Neural cell (in vitro differentiated cells): ENCODE measurements around the gene ADGB. TPM values are rescaled to one million over a fixed set of nuclear protein-coding genes. Genes with fewer than 3 reads are reported as not detected.
"Not testable (repeated sequence)": the region's sequence is repeated elsewhere in the genome, so short reads cannot be mapped to it uniquely, and the experiment has no call there.

Experiments
- H2AFZ ChIP-seq: fragments of 200-600, 300-800 bp; sonication (generic), shearing (Covaris generic); 2 replicates; pipeline ENCODE4 v1.6.0; 2014; ENCODE audit warnings: low read depth, mild to moderate bottlenecking, antibody characterized with exemption, low read length, moderate library complexity
- H3F3A ChIP-seq: fragments of 200-600 bp; shearing (Covaris generic); 2 replicates; pipeline ENCODE4 v1.6.1; 2016; ENCODE audit warnings: mild to moderate bottlenecking, moderate library complexity, mixed read lengths, antibody characterized with exemption, low read length; ENCODE audit not compliant: insufficient read depth, poor library complexity, severe bottlenecking
- H3K27ac ChIP-seq: fragments of 200-600, 300-800 bp; sonication (generic), shearing (Covaris generic); 2 replicates; pipeline ENCODE4 v1.5.1; 2014; ENCODE audit warnings: mild to moderate bottlenecking, low read length, moderate library complexity
- H3K27me3 ChIP-seq: fragments of 300-800, 200-600 bp; sonication (generic), shearing (Covaris generic); 2 replicates; pipeline ENCODE4 v1.6.0; 2014; ENCODE audit warnings: mild to moderate bottlenecking, low read depth, low read length, moderate library complexity; ENCODE audit not compliant: insufficient read depth
- H3K36me3 ChIP-seq: fragments of 300-800, 200-600 bp; sonication (generic), shearing (Covaris generic); 2 replicates; pipeline ENCODE4 v1.5.1; 2014; ENCODE audit warnings: mild to moderate bottlenecking, antibody characterized with exemption, low read length, moderate library complexity; ENCODE audit not compliant: insufficient read depth
- H3K4me2 ChIP-seq: fragments of 300-800, 200-600 bp; sonication (generic), shearing (Covaris generic); 2 replicates; pipeline ENCODE4 v1.6.0; 2014; ENCODE audit warnings: mild to moderate bottlenecking, low read length
- H3K4me3 ChIP-seq: fragments of 300-800, 200-600 bp; sonication (generic), shearing (Covaris generic); 2 replicates; pipeline ENCODE4 v1.5.1; 2014; ENCODE audit warnings: mild to moderate bottlenecking, low read length, moderate library complexity
- H3K79me2 ChIP-seq: fragments of 200-600 bp; shearing (Covaris generic); replicated peaks from 2 replicates; pipeline ENCODE4 v1.6.0; 2014; ENCODE audit warnings: mild to moderate bottlenecking, low read length, moderate library complexity; ENCODE audit not compliant: insufficient read depth
- H3K9ac ChIP-seq: fragments of 300-800, 200-600 bp; sonication (generic), shearing (Covaris generic); 2 replicates; pipeline ENCODE4 v1.6.1; 2016; ENCODE audit warnings: mild to moderate bottlenecking, low read length, mixed read lengths
- H3K9me2 ChIP-seq: fragments of 200-600 bp; shearing (Covaris generic); 2 replicates; pipeline ENCODE4 v1.6.1; 2016; ENCODE audit warnings: mild to moderate bottlenecking, low read length, mixed read lengths; ENCODE audit not compliant: insufficient read depth
- H3K9me3 ChIP-seq: fragments of 200-600, 300-800 bp; sonication (generic), shearing (Covaris generic); 2 replicates; pipeline ENCODE4 v1.6.1; 2016; ENCODE audit warnings: mild to moderate bottlenecking, mixed run types, low read length, moderate library complexity, mixed read lengths
- H4K20me1 ChIP-seq: fragments of 200-600 bp; shearing (Covaris generic); 2 replicates; pipeline ENCODE4 v1.6.1; 2016; ENCODE audit warnings: mild to moderate bottlenecking, mixed run types; ENCODE audit not compliant: insufficient read depth
- CTCF ChIP-seq: fragments of 450-650 bp; IDR thresholded peaks from 2 replicates; pipeline ENCODE4 v1.5.1; 2014; ENCODE audit warnings: antibody characterized with exemption, mild to moderate bottlenecking, moderate library complexity; ENCODE audit not compliant: poor library complexity, severe bottlenecking
- EP300 ChIP-seq: fragments of 450-650 bp; conservative IDR thresholded peaks from 2 replicates; pipeline ENCODE4 v1.6.1; 2014; ENCODE audit warnings: antibody characterized with exemption, mild to moderate bottlenecking, moderate library complexity; ENCODE audit not compliant: poor library complexity, severe bottlenecking
- EZH2 ChIP-seq: fragments of 200-600, 300-800 bp; shearing (Covaris generic), sonication (generic); IDR thresholded peaks from 2 replicates; pipeline ENCODE4 v1.6.1; 2014; ENCODE audit warnings: antibody characterized with exemption, low read length, borderline replicate concordance, mild to moderate bottlenecking; ENCODE audit not compliant: insufficient read depth, poor library complexity, severe bottlenecking
- MXI1 ChIP-seq: fragments of 450-650 bp; conservative IDR thresholded peaks from 2 replicates; pipeline ENCODE4 v1.6.1; 2014; ENCODE audit warnings: antibody characterized with exemption, mild to moderate bottlenecking; ENCODE audit not compliant: poor library complexity, severe bottlenecking
- POLR2AphosphoS5 ChIP-seq: IDR thresholded peaks from 2 replicates; pipeline ENCODE4 v1.6.1; 2012
- RAD21 ChIP-seq: fragments of 450-650 bp; conservative IDR thresholded peaks from 2 replicates; pipeline ENCODE4 v1.6.1; 2014; ENCODE audit warnings: antibody characterized with exemption, mild to moderate bottlenecking, moderate library complexity
- REST ChIP-seq: IDR thresholded peaks from 2 replicates; pipeline ENCODE4 v1.6.1; 2012; ENCODE audit warnings: borderline replicate concordance
- SMC3 ChIP-seq: fragments of 450-650 bp; conservative IDR thresholded peaks from 2 replicates; pipeline ENCODE4 v1.6.1; 2014; ENCODE audit warnings: antibody characterized with exemption, mild to moderate bottlenecking, moderate library complexity; ENCODE audit not compliant: poor library complexity
- TAF1 ChIP-seq: IDR thresholded peaks from 2 replicates; pipeline ENCODE4 v1.6.1; 2012; ENCODE audit warnings: low read depth
- polyA plus RNA-seq: library from polyadenylated mRNA; depleted of rRNA; stranded (reverse); fragments of >200 nt; gene quantifications from 2 replicates; pipeline ENCODE4 v1.2.3, GENCODE V29; 2014

Gene ADGB
- polyA plus RNA-seq, 1 donor from 2014 or later: not detected

GRCh38 chr6:146560607-146561006 lies 38.2 kb upstream of the ADGB start:
- Histone ChIP-seq H3K27ac (no peak overlapping the region), H4K20me1 (no peaks in the 10 kb centered on the region), H3K4me3 (no peak overlapping the region), H3K9ac (no peak overlapping the region), H3K4me2 (no peak overlapping the region), H3K27me3 (no peaks in the 10 kb centered on the region), H3K36me3 (no peaks in the 10 kb centered on the region), H3K9me3 (no peaks in the 10 kb centered on the region), H3K79me2 (no peaks in the 10 kb centered on the region), H2AFZ (no peak overlapping the region), H3F3A (no peaks in the 10 kb centered on the region), H3K9me2 (no peaks in the 10 kb centered on the region)
- no peak for TF ChIP-seq RAD21
- TF ChIP-seq POLR2AphosphoS5: no peak
- TF ChIP-seq MXI1: no peak
- TF ChIP-seq REST: no peak
- no peak for TF ChIP-seq CTCF
- no peak for TF ChIP-seq EP300
- TF ChIP-seq EZH2: no peak
- TF ChIP-seq TAF1: no peak
- TF ChIP-seq SMC3: no peak

- H3K27me3 ChIP-seq, H3F3A ChIP-seq, H3K4me2 ChIP-seq, H3K79me2 ChIP-seq, H2AFZ ChIP-seq, H3K36me3 ChIP-seq, H4K20me1 ChIP-seq, H3K9ac ChIP-seq, H3K9me3 ChIP-seq, H3K9me2 ChIP-seq, H3K4me3 ChIP-seq, H3K27ac ChIP-seq: not testable (repeated sequence)
Measured at GRCh38 chr6:146566661-146567060, 32.1 kb upstream of the ADGB start.

- H3K36me3 ChIP-seq, H3K4me2 ChIP-seq, H4K20me1 ChIP-seq, H3K79me2 ChIP-seq, H2AFZ ChIP-seq, H3K27me3 ChIP-seq, H3K27ac ChIP-seq, H3K9me2 ChIP-seq, H3K9me3 ChIP-seq, H3K9ac ChIP-seq, H3F3A ChIP-seq, H3K4me3 ChIP-seq: not testable (repeated sequence)
Measured at GRCh38 chr6:146568619-146569018, 30.2 kb upstream of the ADGB start.
